Measurements from ENCODE around the gene NR1D1. TPM values are rescaled to one million over a fixed set of nuclear protein-coding genes. Genes with fewer than 3 reads are reported as not detected.

The NR1D1 gene
- 1.7 and 5.7 TPM in 2 replicates for total RNA-seq

GRCh38 chr17:40100419-40100668, at the start of gene NR1D1:
Gene NR1D1 (minus strand): TSS chr17:40100589. CDS start chr17:40100094, 495 bp downstream.

DNA sequence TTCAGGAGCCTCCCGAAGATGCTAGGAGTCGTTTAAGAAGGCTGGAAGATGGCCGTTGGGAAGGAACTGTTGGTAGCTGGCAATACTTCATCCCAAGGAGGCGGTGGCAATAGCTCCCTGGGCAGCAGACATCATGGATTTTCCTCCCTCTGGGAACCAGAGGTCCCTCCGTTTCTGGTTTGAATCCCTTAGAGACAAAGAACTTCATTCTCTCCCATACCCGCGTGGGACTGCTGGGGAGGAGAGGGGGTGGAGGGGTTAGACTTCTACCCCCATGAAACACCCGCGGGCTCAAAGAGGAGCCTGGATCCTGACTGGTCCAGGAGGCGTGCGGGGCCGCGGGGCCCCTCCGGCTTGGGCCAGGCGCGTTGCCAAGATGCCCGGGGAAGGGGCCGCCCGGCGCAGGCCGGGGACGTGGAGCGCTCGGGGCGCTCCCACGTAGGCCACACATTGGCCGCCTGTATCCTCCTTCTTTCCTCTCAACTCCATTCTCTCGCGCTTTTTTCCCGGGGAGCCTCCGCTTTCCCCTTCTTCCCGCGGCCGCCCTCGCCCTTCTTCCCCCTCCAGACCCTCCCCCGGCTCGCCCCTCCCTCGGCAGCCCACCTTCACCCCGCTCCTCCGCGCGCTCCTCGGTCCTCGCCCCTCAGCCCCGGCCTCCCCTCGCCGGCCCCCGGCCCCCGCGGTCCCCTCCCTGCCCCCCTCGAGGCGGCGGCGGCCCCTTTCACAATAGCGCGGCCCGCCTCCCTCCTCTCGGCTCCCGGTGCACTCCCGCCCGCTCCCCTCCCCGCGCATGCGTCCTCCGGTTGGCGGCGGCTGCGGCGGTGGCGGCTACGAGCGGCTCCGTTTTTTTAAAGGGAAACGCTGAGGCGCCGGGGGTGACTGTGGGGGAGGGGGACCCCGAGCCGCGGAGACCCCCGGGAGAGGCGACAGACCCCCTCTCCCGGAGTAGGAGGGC, 21.1 kb upstream of the NR1D1 start, which contains the start of gene MSL1:
Gene MSL1, plus strand, starts transcription at position 791 of the 955 bp plus-strand sequence. CDS start 642 bp downstream, outside the sequence.

GRCh38 chr17:40062329-40063186, 37.8 kb downstream of the NR1D1 start, which contains the start of gene THRA:
Gene THRA (plus strand): TSS chr17:40062965. CDS start chr17:40074489, 11,524 bp downstream.

Other genes with a start within 250 kb of the NR1D1 start
- under 0.01 and 0.57 TPM in 2 replicates for gene IKZF3, start 236.3 kb downstream of the NR1D1 start, total RNA-seq
- gene ZPBP2, start 232.4 kb downstream of the NR1D1 start, total RNA-seq = not detected in 2 replicates
- 4.1 and 9.0 TPM in 2 replicates for gene GSDMB, start 182.0 kb downstream of the NR1D1 start, total RNA-seq
- gene ORMDL3, start 173.0 kb downstream of the NR1D1 start, total RNA-seq = 28.7 and 43.4 TPM in 2 replicates
- gene LRRC3C, start 172.9 kb downstream of the NR1D1 start, total RNA-seq = not detected in 2 replicates
- gene GSDMA, start 137.6 kb downstream of the NR1D1 start, total RNA-seq = 0.21 and 7.9 TPM in 2 replicates
- gene PSMD3, start 119.8 kb downstream of the NR1D1 start, total RNA-seq = 93.3 and 93.6 TPM in 2 replicates
- gene CSF3, start 85.1 kb downstream of the NR1D1 start, total RNA-seq = 0.34 TPM in 1 of 2 replicates, not detected in the other
- gene MED24, start 46.2 kb downstream of the NR1D1 start, total RNA-seq = 20.2 and 32.7 TPM in 2 replicates
- 4.4 and 16.2 TPM in 2 replicates for gene THRA, start 37.6 kb downstream of the NR1D1 start, total RNA-seq
- 28.7 and 52.5 TPM in 2 replicates for gene MSL1, start 21.4 kb upstream of the NR1D1 start, total RNA-seq
- gene CASC3, start 39.9 kb upstream of the NR1D1 start, total RNA-seq = 19.3 and 24.3 TPM in 2 replicates
- 13.7 and 26.3 TPM in 2 replicates for gene RAPGEFL1, start 76.9 kb upstream of the NR1D1 start, total RNA-seq
- gene WIPF2, start 118.7 kb upstream of the NR1D1 start, total RNA-seq = 10.3 and 14.5 TPM in 2 replicates
- 1.4 and 8.2 TPM in 2 replicates for gene CDC6, start 187.3 kb upstream of the NR1D1 start, total RNA-seq
- gene RARA, start 208.6 kb upstream of the NR1D1 start, total RNA-seq = 3.1 and 10.5 TPM in 2 replicates

Data from nasal cavity respiratory epithelium epithelial cell of viscerocranial mucosa (primary cell).